ENCODE data around the gene HDGFL2.
A peak's percentile ranks its signal among the peaks of the same experiment; 100 is the strongest.

Gene HDGFL2

GRCh38 chr19:4499855-4500254 is 27.8 kb downstream of the HDGFL2 start:
- DNase-seq, result no peak

GRCh38 chr19:4500841-4501591 is 28.9 kb downstream of the HDGFL2 start:
- DNase-seq, result no peak

GRCh38 chr19:4501691-4502090 is 29.6 kb downstream of the HDGFL2 start:
- DNase-seq, result no peak

DNA sequence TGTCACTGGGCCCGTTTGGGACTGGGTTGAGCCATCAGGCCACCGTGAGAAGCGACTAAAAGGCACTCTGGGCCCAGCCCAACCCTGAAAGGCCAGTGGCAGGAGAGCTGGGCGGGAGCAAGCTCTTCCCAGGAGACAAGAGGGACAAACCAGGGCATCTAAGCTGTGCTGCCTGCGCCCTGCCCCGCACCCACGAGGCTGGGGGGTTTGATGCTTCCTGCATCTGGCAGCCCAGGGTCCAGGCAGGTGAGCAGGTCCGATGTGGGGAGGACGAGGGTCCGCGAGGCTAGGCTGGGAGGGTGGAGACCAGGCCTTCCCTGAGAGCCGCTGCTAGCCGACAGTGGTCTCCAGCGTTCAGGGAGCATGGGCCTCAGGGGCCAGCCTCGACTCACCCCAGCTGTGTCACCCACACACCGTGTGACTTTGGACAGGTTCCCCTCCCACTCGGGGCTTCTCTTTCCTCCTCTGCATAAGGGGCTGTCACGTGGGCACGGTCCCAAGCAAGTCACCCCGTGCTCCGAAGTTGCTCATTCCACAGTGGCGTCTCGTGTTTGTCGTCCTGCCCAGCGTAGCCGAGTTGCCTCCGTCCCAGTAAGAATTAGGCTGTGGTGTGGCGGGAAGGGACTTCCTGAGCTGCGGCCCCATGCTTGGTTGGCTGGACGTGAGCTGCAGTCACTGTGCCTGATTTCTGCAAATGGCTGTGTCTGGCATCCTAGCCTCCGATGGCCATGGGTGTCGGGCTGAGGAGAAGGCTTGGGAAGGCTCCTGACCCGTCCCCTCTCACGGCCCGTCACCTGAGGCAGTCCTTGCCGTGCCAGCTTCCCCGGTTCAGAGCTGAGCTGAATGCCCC is 30.4 kb downstream of the HDGFL2 start:
- no peak for DNase-seq

- peak in 1 of 3 experiments; percentile 46 for DNase-seq
These were observed 31.2 kb downstream of the HDGFL2 start for GRCh38 chr19:4503132-4503824.

GRCh38 chr19:4503825-4504170 is 31.7 kb downstream of the HDGFL2 start:
- no peak for DNase-seq

DNA sequence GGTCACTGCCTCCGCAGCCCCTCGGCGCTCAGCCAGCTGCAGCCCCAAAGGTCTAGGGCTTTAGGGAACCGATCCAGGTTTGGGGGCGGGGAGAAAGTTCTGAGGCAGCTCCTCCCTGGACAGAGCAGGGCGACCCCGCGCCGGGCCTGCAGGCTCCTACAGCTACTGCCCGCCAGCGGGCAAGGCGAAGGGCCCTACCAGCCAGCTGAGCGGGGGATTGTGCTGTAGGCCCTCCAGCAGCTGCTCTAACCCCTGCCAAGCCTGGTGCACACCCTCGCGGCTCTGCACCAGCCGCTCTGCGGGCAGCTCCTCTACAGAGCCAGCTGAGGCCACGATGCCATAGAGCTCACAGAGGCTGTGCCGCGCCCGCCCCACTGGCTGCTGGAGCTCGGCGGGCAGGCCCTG is 32.2 kb downstream of the HDGFL2 start:
- no peak for DNase-seq

DNA sequence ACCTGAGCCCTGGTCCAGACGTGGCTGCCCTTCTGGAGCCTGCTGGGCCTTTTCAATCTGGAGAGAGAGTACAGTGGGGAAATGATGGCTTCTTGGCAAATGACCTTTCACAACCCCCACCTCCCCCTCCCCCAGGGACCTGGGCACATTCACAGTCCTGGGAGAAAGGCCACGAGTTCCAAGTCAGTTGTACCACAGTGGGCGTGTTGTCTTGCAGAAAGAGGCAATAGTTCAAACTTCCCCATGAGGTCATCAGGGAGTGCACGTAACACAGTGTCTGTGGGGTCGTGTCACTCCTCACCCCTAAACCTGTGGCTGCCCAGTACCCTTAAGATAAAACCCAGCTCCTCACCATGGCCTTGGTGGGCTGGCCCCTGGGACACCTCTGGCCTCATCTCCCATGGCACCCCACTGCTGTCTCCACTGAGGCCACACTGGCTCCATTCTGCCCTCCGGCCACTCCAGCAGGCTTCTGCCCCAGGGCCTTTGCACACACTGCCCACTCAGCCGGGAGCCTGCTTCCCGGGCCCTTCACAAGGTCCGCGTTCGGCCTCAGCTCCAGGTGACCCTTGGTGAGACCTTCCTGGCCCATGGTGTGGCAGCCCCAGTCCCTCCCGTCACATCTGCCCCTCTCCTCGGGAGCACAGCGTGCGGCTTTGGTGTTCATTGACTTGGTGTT is 32.9 kb downstream of the HDGFL2 start:
- DNase-seq, result no peak

- DNase-seq, result no peak
These were observed 33.7 kb downstream of the HDGFL2 start for GRCh38 chr19:4505570-4506448.

DNA sequence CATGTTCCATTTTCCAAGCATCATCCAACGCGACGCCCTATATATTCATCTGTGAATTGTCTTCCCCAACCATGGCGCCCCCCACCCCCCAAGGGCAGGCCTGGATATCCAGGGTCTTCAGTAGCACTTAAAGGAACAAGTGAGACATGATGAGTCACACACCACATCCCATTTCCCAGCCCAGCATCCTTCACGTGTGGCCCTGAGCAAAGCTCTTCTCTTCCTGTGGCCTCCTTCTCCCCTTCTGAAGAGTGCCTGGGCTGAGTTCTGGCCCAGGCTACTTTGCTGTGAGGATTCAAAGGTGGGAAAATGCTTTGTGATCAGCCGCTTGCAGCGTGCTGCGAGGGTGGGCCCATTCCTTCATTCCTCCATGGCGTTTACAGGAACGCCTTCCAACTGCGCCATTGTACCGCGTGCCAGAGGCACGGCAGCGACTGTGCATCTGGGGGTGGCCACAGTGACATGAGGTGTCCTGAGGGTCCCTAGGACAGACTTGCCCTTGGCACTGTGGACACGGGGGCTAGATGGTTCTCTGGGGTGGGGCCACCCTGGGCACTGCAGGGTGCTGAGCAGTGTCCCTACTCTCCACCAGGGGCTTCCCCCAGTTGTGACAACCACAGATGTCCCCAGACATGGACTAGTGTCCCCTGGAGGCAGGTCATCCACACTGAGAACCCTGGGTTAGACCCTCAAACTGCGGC is 34.5 kb downstream of the HDGFL2 start:
- no peak for DNase-seq

- no peak for DNase-seq
These were observed 35.0 kb downstream of the HDGFL2 start for GRCh38 chr19:4507150-4507452.

GRCh38 chr19:4507804-4508203 is 35.7 kb downstream of the HDGFL2 start:
- no peak for DNase-seq

DNA sequence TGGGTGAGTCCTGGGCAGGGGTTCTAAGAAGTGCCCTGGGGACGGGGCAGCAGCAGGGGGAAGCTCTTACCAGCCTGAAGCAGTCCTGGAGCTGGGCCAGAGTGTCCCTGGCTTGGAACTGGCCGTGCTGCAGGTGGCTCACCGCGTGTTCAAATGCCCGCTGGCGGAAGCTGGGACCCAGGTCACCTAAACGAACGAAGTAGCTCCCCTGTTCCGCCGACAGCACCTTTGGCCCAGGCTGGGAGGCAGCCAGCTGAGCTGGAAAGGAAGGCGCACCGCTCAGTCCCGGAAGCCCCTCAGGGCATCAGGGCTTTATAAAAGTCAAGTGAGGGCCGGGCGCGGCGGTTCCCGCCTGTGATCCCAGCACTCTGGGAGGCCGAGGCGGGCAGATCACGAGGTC is 36.6 kb downstream of the HDGFL2 start:
- no peak for DNase-seq

- no peak for DNase-seq
These were observed 38.5 kb downstream of the HDGFL2 start for GRCh38 chr19:4510435-4511255.

- DNase-seq, result no peak
These were observed 39.4 kb downstream of the HDGFL2 start for GRCh38 chr19:4511300-4512054.

DNA sequence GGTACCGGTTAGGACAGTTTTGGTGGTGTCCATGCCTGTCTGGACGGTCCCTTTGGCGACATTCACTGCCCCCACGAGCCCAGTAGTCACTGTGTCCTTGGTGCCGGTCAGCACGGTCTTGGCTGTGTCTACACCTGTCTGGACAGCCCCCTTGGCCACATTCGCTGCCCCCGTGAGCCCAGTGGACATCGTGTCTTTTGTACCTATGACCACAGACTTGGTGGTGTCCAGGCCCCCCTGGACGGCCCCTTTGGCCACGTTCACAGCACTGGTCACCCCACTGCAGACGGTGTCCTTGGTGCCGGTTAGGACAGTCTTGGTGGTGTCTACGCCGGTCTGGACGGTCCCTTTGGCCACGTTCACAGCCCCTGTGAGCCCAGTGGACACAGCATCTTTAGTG is 40.0 kb downstream of the HDGFL2 start:
- DNase-seq, result no peak

DNA sequence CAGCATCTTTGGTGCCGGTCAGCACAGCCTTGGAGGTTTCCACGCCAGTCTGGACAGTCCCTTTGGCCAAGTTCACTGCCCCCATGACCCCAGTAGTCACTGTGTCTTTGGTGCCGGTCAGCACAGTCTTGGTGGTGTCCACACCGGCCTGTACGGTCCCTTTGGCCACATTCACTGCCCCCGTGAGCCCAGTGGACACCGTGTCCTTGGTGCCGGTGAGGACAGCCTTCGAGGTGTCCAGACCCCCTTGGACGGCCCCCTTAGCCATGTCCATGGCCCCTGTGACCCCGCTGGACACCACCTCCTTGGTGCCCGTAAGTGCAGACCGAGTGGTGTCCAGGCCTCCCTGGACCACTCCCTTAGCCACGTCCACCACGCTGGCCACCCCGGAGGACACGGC is 41.2 kb downstream of the HDGFL2 start:
- no peak for DNase-seq

DNA sequence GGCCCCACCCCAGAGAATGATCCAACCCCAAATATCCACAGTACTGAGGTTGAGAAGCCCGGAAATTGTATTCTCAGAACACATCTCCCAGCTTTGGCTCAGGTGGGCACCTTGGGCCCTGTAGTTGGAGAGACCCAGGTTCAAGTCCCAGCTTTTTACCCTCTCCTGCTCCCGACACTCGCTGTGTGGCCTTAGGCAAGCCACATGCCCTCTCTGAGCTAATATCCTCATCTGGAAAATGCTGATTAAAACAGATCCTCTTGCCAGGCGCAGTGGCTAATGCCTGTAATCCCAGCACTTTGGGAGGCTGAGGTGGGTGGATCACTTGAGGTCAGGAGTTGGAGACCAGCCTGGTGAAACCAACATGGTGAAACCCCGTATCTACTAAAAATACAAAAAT is 43.6 kb downstream of the HDGFL2 start:
- DNase-seq, result no peak

- DNase-seq, result no peak
These were observed 44.3 kb downstream of the HDGFL2 start for GRCh38 chr19:4516199-4516938.
